GM21526 (cell line): ENCODE measurements around the gene HNRNPM.

Experiments
- ATAC-seq: cut with Tn5 transposase; IDR thresholded peaks from one replicate; pipeline ENCODE4 v1.9.1; 2021; ENCODE audit warnings: moderate library complexity; ENCODE audit not compliant: unreplicated experiment, low FRiP score

The HNRNPM gene

GRCh38 chr19:8459095-8459494 lies 14.3 kb downstream of the HNRNPM start:
- ATAC-seq, result no peak

DNA sequence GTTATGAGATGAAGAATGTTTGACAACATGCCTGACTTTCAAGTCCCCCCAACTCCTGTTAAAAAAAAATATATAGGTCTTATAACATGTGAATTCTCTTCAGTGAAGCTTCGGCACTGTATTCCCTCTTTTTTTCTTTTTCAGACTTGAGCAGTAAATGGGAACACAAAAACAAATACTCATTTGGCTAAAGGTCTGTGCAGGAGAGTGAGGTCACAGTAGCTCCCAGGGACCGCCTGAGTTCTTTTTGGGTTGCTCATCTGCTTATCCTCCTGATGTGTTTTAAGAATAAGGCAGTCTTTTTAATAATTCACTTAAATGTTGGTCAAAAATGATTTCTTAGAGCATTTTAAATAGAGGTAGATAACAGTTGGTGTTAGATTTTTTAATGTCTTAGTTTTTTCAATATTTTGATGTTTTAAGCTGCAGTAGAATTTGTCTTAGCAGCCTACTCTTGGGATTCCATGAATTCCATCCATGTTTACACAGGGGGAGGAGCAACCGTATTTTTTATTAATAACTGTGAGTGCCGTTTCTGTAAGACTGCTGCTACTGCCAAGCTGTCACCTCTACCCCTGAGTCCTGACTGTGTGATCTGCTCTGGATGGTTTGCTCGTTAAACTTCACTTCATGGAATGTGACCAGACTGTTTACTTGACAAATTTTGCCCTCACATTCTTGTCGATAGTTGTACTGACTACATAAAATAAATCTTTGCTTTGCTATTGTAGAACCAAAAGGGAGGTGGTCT lies 14.9 kb downstream of the HNRNPM start:
- no peak for ATAC-seq

- no peak for ATAC-seq
Observed at GRCh38 chr19:8460516-8461298, 15.9 kb downstream of the HNRNPM start.

- no peak for ATAC-seq
Observed at GRCh38 chr19:8461376-8461775, 16.6 kb downstream of the HNRNPM start.

DNA sequence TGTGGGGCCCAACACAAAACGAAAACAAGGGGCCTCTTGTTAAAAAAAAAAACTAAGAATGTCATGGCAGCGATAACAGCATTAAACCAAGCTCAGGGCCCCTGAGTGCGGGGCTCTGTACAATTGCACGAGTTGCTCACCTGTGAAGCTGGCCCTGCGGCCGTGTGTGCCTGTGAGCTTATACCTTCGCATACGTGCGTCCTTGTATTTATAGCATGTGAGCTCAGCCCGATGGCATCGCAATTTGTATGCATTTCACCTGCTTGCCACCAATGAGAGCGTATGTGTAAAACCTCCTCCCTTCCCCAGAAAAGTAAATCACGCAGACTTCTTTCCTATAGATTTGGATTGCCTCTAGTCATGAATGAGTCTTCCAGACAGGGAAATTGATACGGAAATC lies 17.1 kb downstream of the HNRNPM start:
- ATAC-seq, result no peak

- no peak for ATAC-seq
Observed at GRCh38 chr19:8462571-8462970, 17.8 kb downstream of the HNRNPM start.

DNA sequence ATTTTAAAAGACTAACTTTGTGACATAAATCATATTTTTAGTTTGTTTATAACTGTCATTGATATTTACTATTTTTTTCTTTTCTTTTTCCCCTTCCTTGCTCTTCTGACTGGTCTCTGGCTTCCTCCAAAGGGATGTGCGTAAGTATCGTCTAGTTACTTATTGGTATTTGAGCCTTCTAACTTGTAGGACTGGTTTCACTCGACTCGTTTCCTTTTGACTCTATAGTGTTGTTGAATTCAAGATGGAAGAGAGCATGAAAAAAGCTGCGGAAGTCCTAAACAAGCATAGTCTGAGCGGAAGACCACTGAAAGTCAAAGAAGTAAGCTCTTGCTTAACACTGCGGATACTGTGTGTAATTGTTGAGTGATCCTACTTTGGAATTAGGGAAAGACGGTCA lies 18.6 kb downstream of the HNRNPM start:
- no peak for ATAC-seq

GRCh38 chr19:8466018-8466417 lies 21.2 kb downstream of the HNRNPM start:
- no peak for ATAC-seq

- ATAC-seq, result no peak
Observed at GRCh38 chr19:8468124-8468523, 23.3 kb downstream of the HNRNPM start.

- ATAC-seq, result no peak
Observed at GRCh38 chr19:8468761-8469373, 24.1 kb downstream of the HNRNPM start.

DNA sequence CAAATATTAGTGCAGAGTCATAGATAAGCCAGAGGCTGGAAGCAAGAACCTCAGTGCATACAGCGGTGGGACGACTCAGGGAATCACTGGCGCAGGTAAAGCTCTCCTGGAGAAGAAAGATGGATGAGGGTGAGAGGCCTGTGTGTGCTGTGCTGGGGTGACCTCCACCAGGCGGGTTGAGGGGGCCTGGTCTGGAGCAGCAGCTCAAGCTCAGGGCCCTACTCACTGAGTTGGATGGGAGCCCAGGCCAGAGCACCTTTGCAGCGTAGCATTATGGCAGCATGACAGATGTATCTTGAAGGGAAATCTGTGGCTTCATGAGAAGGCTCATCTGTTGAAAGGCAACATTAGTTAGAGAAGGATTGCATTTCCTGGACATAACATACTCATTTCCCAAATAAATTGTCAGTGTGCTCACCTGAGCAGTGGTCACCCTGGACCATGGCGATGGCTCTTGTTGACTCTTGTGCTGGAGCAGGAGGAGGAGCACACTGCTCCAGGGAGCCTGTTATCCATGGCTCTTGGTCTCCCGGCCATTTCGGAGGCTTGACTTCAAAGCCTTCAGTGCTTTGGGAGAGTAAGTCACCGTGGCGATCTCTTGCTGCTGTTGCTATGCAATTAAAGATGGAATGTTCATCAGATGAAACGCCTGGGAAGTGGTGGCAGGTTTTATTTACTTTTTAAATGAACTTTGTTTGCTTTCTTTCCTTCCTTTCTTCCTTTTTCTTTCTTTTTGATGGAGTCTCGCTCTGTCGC lies 25.0 kb downstream of the HNRNPM start:
- ATAC-seq, result no peak

GRCh38 chr19:8473648-8474476 lies 29.1 kb downstream of the HNRNPM start:
- no peak for ATAC-seq

DNA sequence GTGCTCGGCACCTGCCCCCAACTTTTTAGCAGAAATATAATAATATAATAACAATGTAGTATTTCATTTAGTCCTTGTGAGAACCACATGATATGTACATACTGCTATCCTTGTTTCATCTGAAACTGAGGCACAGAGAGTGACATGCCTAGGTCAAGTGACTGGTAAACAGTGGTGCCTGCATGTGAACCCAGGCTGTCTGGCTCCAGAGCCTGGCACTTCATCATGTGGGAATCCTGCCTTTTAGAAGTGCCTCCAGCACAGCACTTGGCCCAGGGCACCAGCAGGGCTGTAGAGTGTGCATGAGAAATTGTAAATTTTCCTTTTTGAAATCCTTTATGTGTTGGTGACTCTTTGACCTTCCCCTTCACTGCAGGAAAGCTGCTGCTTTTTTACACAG lies 30.2 kb downstream of the HNRNPM start:
- ATAC-seq, result no peak

DNA sequence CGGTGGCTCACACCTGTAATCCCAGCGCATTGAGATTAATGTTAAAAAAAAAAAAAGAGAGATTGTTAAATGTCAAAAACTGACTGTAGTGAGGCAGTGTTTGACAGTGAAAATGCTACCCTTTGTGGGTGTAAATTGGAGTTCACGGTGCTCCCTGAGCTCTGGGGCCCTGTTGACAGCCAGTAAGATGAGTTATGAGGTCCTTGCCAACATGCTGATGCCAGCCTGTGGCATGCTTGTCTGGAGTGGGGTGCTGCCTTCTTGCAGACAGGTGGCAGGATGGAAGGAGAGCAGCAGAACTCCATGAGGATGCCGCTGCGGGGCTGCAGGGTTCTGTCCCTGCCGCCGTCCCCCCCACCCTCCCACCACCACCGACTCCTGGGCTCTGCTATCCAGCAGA lies 31.7 kb downstream of the HNRNPM start:
- no peak for ATAC-seq

GRCh38 chr19:8477889-8478288 lies 33.1 kb downstream of the HNRNPM start:
- ATAC-seq, result no peak

GRCh38 chr19:8478598-8478997 lies 33.8 kb downstream of the HNRNPM start:
- ATAC-seq, result no peak

GRCh38 chr19:8481201-8481600 lies 36.4 kb downstream of the HNRNPM start:
- ATAC-seq, result no peak

GRCh38 chr19:8481616-8482015 lies 36.8 kb downstream of the HNRNPM start:
- ATAC-seq, result no peak

GRCh38 chr19:8482696-8483095 lies 37.9 kb downstream of the HNRNPM start:
- no peak for ATAC-seq

GRCh38 chr19:8483165-8483564 lies 38.4 kb downstream of the HNRNPM start:
- ATAC-seq, result no peak
